ENCODE measurements around the gene RAMAC. TPM values are rescaled to one million over a fixed set of nuclear protein-coding genes. Genes with fewer than 3 reads are reported as not detected.

The RAMAC gene
- total and polyA plus RNA-seq, 2 donors from 2014 or later = 18.3 to 20.3 TPM

- Histone ChIP-seq H3K4me1 (ENCODE audit: control insufficient read depth in 2 of 3, insufficient read depth in 2 of 3, low read depth in 1 of 3, low read length in 3 of 3) (no peaks in the 10 kb centered on the region), H3K36me3 (ENCODE audit: control insufficient read depth in 2 of 3, insufficient read depth in 3 of 3, low read length in 3 of 3) (peaks cover 2 to 8% (median 4%) of the 10 kb centered on the region in 3 donors), H3K9ac (ENCODE audit: low read length in 3 of 3) (no peak overlapping the region), H3K27me3 (ENCODE audit: control insufficient read depth, insufficient read depth, low read length) (no peaks in the 10 kb centered on the region), H3K9me3 (ENCODE audit: control insufficient read depth in 2 of 3, insufficient read depth in 1 of 3, low read length in 3 of 3) (no peaks in the 10 kb centered on the region), H3K4me3 (ENCODE audit: low read length in 3 of 3) (no peak overlapping the region), H3K27ac (ENCODE audit: low read depth in 2 of 2, low read length in 2 of 2) (no peak overlapping the region)
- intact Hi-C loops (cut with DNase I) = no loop called here
- TF ChIP-seq CTCF (IDR thresholded peaks at IDR 0.05; ENCODE audit: borderline replicate concordance, extremely low read depth, insufficient read depth) = no peak
- FAIRE-seq (no peak), DNase-seq (no peak)
Measured at GRCh38 chr15:83036253-83036652, 50.2 kb downstream of the RAMAC start.

- H3K36me3 ChIP-seq (ENCODE audit: control insufficient read depth in 2 of 3, insufficient read depth in 3 of 3, low read length in 3 of 3) = peaks cover 4 to 11% (median 5%) of the 10 kb centered on the region in 3 donors
- H3K9me3 ChIP-seq (ENCODE audit: control insufficient read depth in 2 of 3, insufficient read depth in 1 of 3, low read length in 3 of 3) = no peaks in the 10 kb centered on the region
- H3K27me3 ChIP-seq (ENCODE audit: control insufficient read depth, insufficient read depth, low read length) = no peaks in the 10 kb centered on the region
- DNase-seq (no peak), FAIRE-seq (no peak)
- H3K4me1 ChIP-seq (ENCODE audit: control insufficient read depth in 2 of 3, insufficient read depth in 2 of 3, low read depth in 1 of 3, low read length in 3 of 3) = no peaks in the 10 kb centered on the region
- H3K27ac ChIP-seq (ENCODE audit: low read depth in 2 of 2, low read length in 2 of 2) = no peak overlapping the region
- no peak overlapping the region for H3K9ac ChIP-seq (ENCODE audit: low read length in 3 of 3)
- intact Hi-C loops (cut with DNase I) = no loop called here
- no peak for TF ChIP-seq CTCF (IDR thresholded peaks at IDR 0.05; ENCODE audit: borderline replicate concordance, extremely low read depth, insufficient read depth)
- no peak overlapping the region for H3K4me3 ChIP-seq (ENCODE audit: low read length in 3 of 3)
Measured at GRCh38 chr15:83039206-83039605, 53.2 kb downstream of the RAMAC start.

Other genes with a start within 250 kb of the RAMAC start
- not detected for gene FSD2, start 180.1 kb upstream of the RAMAC start, total RNA-seq
- gene FSD2, start 180.1 kb upstream of the RAMAC start, polyA plus RNA-seq (ENCODE audit: insufficient read depth, low read depth, low replicate concordance) = not detected
- gene WHAMM, start 176.6 kb upstream of the RAMAC start, total RNA-seq = 13.8 TPM
- 4.0 TPM for gene WHAMM, start 176.6 kb upstream of the RAMAC start, polyA plus RNA-seq (ENCODE audit: insufficient read depth, low read depth, low replicate concordance)
- gene HOMER2, start 33.5 kb upstream of the RAMAC start, total RNA-seq = 35.8 TPM
- 4.6 TPM for gene HOMER2, start 33.5 kb upstream of the RAMAC start, polyA plus RNA-seq (ENCODE audit: insufficient read depth, low read depth, low replicate concordance)
- 20.5 TPM for gene C15orf40, start 25.4 kb downstream of the RAMAC start, total RNA-seq
- gene C15orf40, start 25.4 kb downstream of the RAMAC start, polyA plus RNA-seq (ENCODE audit: insufficient read depth, low read depth, low replicate concordance) = 44.1 TPM
- gene BTBD1, start 81.0 kb downstream of the RAMAC start, total RNA-seq = 52.0 TPM
- 29.1 TPM for gene BTBD1, start 81.0 kb downstream of the RAMAC start, polyA plus RNA-seq (ENCODE audit: insufficient read depth, low read depth, low replicate concordance)
- gene TM6SF1, start 121.4 kb downstream of the RAMAC start, total RNA-seq = 10.4 TPM
- gene TM6SF1, start 121.4 kb downstream of the RAMAC start, polyA plus RNA-seq (ENCODE audit: insufficient read depth, low read depth, low replicate concordance) = 2.6 TPM
- 40.1 TPM for gene HDGFL3, start 221.6 kb downstream of the RAMAC start, total RNA-seq
- gene HDGFL3, start 221.6 kb downstream of the RAMAC start, polyA plus RNA-seq (ENCODE audit: insufficient read depth, low read depth, low replicate concordance) = 13.9 TPM